ENCODE results near the gene FAM222B.

FAM222B gene

DNA sequence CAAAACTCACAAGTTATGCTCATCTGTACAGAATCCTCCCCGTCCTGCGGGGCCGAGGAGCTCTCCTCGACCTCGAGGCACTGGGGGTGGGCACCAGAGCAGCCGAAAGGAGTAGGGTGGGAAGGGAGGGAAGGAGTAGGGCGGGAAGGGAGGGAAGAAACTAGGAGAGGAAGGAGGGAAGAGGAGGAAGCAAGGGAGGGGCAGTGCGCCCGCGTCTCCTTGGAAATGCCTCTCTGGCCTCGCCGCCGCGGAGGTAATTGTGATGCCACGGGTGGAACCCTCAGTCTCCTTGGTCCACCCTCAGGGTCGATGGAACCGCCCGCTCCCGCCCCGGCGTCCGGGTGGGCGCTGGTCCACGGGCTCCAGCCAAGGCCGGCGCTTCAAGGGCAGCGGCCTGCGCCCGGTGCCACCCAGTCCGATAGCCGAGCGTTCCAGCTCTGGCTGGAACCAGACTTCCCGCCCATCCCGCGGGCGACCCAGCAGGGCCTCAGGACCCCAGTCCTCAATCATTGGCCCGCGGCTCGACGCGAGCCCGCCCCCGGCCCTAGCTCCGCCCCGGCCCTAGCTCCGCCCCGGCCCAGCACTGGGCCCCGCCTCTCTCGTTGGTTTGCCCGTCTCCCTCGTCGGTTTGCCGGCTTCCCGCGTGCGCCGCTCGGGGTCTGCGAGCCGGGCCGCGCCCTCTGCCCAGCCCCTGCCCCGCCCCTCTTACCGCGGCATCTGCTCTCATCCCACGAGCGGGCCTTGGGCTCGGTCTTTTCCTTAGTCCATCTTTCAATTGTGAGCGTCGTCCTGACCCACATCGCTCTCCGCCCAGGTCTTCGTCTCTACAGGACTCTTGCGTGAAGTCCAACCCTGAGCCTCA is 131.5 kb downstream of the FAM222B start (continued):
- no peak for TF ChIP-seq ZNF140 (tag by site-specific recombination; IDR thresholded peaks at IDR 0.05)
- 0 out of 2 replicates have a peak, but pooled peaks have one; percentile 37 for TF ChIP-seq MEIS1 (CRISPR knock-in tag; IDR thresholded peaks at IDR 0.05; ENCODE audit: borderline replicate concordance)
- TF ChIP-seq GLIS2 (tag by site-specific recombination; IDR thresholded peaks at IDR 0.05) = peak; percentile 38; the same call in 1 of the 2 replicates
- TF ChIP-seq ZFP69B (tag by site-specific recombination; IDR thresholded peaks at IDR 0.05) = peak; percentile 55
- TF ChIP-seq, protein P1, sequence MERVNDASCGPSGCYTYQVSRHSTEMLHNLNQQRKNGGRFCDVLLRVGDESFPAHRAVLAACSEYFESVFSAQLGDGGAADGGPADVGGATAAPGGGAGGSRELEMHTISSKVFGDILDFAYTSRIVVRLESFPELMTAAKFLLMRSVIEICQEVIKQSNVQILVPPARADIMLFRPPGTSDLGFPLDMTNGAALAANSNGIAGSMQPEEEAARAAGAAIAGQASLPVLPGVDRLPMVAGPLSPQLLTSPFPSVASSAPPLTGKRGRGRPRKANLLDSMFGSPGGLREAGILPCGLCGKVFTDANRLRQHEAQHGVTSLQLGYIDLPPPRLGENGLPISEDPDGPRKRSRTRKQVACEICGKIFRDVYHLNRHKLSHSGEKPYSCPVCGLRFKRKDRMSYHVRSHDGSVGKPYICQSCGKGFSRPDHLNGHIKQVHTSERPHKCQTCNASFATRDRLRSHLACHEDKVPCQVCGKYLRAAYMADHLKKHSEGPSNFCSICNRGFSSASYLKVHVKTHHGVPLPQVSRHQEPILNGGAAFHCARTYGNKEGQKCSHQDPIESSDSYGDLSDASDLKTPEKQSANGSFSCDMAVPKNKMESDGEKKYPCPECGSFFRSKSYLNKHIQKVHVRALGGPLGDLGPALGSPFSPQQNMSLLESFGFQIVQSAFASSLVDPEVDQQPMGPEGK (tag by site-specific recombination; IDR thresholded peaks at IDR 0.05) = peak; percentile 67
- TF ChIP-seq SCRT2 (tag by site-specific recombination; IDR thresholded peaks at IDR 0.05) = no peak
- TF ChIP-seq ZBTB7A (tag by site-specific recombination; IDR thresholded peaks at IDR 0.05; ENCODE audit: low read depth) = peak; percentile 45; the same call in 1 of the 2 replicates
- 0 out of 2 replicates have a peak, but pooled peaks have one; percentile 18 for TF ChIP-seq ZNF223 (tag by site-specific recombination; IDR thresholded peaks at IDR 0.05)
- TF ChIP-seq ZNF707 (tag by site-specific recombination; IDR thresholded peaks at IDR 0.05) = no peak
- no peak for TF ChIP-seq ZNF433 (tag by site-specific recombination; IDR thresholded peaks at IDR 0.05; ENCODE audit: low read depth)
- TF ChIP-seq, protein P2, sequence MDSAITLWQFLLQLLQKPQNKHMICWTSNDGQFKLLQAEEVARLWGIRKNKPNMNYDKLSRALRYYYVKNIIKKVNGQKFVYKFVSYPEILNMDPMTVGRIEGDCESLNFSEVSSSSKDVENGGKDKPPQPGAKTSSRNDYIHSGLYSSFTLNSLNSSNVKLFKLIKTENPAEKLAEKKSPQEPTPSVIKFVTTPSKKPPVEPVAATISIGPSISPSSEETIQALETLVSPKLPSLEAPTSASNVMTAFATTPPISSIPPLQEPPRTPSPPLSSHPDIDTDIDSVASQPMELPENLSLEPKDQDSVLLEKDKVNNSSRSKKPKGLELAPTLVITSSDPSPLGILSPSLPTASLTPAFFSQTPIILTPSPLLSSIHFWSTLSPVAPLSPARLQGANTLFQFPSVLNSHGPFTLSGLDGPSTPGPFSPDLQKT (IDR thresholded peaks at IDR 0.05; ENCODE audit: borderline replicate concordance, low read depth, low read length) = no peak
- TF ChIP-seq ZNF274 (IDR thresholded peaks at IDR 0.05; ENCODE audit: low read length) = no peak
- no peak for TF ChIP-seq ZNF274 (tag by site-specific recombination; IDR thresholded peaks at IDR 0.05; ENCODE audit: borderline replicate concordance)
- peak; percentile 36; the same call in 1 of the 2 replicates for TF ChIP-seq ZNF423 (tag by site-specific recombination; IDR thresholded peaks at IDR 0.05)
- TF ChIP-seq ZBTB8A (tag by site-specific recombination; IDR thresholded peaks at IDR 0.05) = peak; percentile 98
- no peak for TF ChIP-seq ZNF133 (tag by site-specific recombination; IDR thresholded peaks at IDR 0.05)
- 0 out of 2 replicates have a peak, but pooled peaks have one; percentile 50 for TF ChIP-seq GLI4 (tag by site-specific recombination; IDR thresholded peaks at IDR 0.05)
- 0 out of 2 replicates have a peak, but pooled peaks have one; percentile 14 for TF ChIP-seq ZNF184 (tag by site-specific recombination; IDR thresholded peaks at IDR 0.05)
- no peak for TF ChIP-seq SCRT1 (tag by site-specific recombination; IDR thresholded peaks at IDR 0.05; ENCODE audit: borderline replicate concordance)
- TF ChIP-seq ZSCAN30 (tag by site-specific recombination; IDR thresholded peaks at IDR 0.05) = peak; percentile 88
- TF ChIP-seq YY1 (tag by site-specific recombination; IDR thresholded peaks at IDR 0.05) = 0 out of 2 replicates have a peak, but pooled peaks have one; percentile 35
- peak; percentile 48; the same call in 1 of the 2 replicates for TF ChIP-seq EGR2 (tag by site-specific recombination; IDR thresholded peaks at IDR 0.05; ENCODE audit: low read depth)
- no peak for TF ChIP-seq ZNF747 (tag by site-specific recombination; IDR thresholded peaks at IDR 0.05)
- TF ChIP-seq ZNF501 (tag by site-specific recombination; IDR thresholded peaks at IDR 0.05) = peak; percentile 98
- TF ChIP-seq ZNF571 (tag by site-specific recombination; IDR thresholded peaks at IDR 0.05) = no peak
- no peak for TF ChIP-seq ZNF785 (tag by site-specific recombination; IDR thresholded peaks at IDR 0.05)
- TF ChIP-seq ZNF76 (tag by site-specific recombination; IDR thresholded peaks at IDR 0.05; ENCODE audit: borderline replicate concordance, low read depth) = peak; percentile 83
- TF ChIP-seq, protein P3, sequence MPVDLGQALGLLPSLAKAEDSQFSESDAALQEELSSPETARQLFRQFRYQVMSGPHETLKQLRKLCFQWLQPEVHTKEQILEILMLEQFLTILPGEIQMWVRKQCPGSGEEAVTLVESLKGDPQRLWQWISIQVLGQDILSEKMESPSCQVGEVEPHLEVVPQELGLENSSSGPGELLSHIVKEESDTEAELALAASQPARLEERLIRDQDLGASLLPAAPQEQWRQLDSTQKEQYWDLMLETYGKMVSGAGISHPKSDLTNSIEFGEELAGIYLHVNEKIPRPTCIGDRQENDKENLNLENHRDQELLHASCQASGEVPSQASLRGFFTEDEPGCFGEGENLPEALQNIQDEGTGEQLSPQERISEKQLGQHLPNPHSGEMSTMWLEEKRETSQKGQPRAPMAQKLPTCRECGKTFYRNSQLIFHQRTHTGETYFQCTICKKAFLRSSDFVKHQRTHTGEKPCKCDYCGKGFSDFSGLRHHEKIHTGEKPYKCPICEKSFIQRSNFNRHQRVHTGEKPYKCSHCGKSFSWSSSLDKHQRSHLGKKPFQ (tag by site-specific recombination; IDR thresholded peaks at IDR 0.05) = no peak
- peak; percentile 88 for TF ChIP-seq WT1 (tag by site-specific recombination; IDR thresholded peaks at IDR 0.05)
- TF ChIP-seq REPIN1 (tag by site-specific recombination; IDR thresholded peaks at IDR 0.05; ENCODE audit: low read depth) = peak; percentile 70; the same call in 1 of the 2 replicates
- no peak for TF ChIP-seq ZNF214 (tag by site-specific recombination; IDR thresholded peaks at IDR 0.05; ENCODE audit: borderline replicate concordance)
- no peak for TF ChIP-seq TRIM28 (IDR thresholded peaks at IDR 0.05; ENCODE audit: borderline replicate concordance, low read length)
- TF ChIP-seq, protein P4, sequence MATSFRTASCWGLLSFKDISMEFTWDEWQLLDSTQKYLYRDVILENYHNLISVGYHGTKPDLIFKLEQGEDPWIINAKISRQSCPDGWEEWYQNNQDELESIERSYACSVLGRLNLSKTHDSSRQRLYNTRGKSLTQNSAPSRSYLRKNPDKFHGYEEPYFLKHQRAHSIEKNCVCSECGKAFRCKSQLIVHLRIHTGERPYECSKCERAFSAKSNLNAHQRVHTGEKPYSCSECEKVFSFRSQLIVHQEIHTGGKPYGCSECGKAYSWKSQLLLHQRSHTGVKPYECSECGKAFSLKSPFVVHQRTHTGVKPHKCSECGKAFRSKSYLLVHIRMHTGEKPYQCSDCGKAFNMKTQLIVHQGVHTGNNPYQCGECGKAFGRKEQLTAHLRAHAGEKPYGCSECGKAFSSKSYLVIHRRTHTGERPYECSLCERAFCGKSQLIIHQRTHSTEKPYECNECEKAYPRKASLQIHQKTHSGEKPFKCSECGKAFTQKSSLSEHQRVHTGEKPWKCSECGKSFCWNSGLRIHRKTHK (tag by site-specific recombination; IDR thresholded peaks at IDR 0.05) = no peak
- TF ChIP-seq ZNF514 (tag by site-specific recombination; IDR thresholded peaks at IDR 0.05) = no peak
- no peak for TF ChIP-seq ZNF670 (tag by site-specific recombination; IDR thresholded peaks at IDR 0.05; ENCODE audit: low read depth)

Measured in HEK293 (cell line).